PC-3 (cell line): ENCODE results near the gene ZSCAN30.

ENCODE experiments used
- CTCF ChIP-seq: fragments of 300-600 bp; sonication (generic); conservative IDR thresholded peaks from 2 replicates; pipeline ENCODE4 v1.5.1; 2017; ENCODE audit warnings: antibody characterized with exemption, low read depth, mild to moderate bottlenecking, low read length
- EZH2 ChIP-seq: fragments of 300-600 bp; sonication (generic); IDR thresholded peaks from one replicate; pipeline ENCODE4 v1.6.1; 2017; ENCODE audit warnings: antibody characterized with exemption, mild to moderate bottlenecking, low read length; ENCODE audit not compliant: unreplicated experiment

- TF ChIP-seq CTCF (no peak), EZH2 (no peak)
Measured at GRCh38 chr18:35328868-35329267, 38.8 kb upstream of the ZSCAN30 start.
